ENCODE measurements around the gene OLFM1.
"Not testable (repeated sequence)": the region's sequence is repeated elsewhere in the genome, so short reads cannot be mapped to it uniquely, and the experiment has no call there.

Gene OLFM1

GRCh38 chr9:135060461-135061116 is 26.9 kb upstream of the OLFM1 start:
- no peak for DNase-seq

- no peak for DNase-seq
These were observed 26.0 kb upstream of the OLFM1 start for GRCh38 chr9:135061441-135061840.

DNA sequence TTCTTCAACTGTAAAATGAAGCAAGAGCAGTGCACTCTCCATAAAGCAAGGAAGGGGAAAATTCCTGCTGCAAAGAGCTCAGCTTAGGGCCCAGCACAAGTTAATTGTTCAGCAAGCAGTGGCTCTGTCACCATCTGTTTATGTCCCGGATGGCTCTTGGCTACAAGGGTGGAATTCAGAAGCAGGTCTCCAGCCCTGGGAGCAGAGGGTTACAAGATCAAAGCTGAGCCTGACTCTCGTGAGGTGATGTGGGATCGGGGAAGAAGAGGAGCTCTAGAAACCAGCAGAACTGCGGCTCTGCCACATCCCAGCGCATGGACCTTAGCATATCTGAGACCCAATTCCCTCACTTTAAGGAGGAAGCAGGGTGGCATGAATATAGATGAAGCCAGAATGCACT is 25.2 kb upstream of the OLFM1 start:
- DNase-seq = no peak

DNA sequence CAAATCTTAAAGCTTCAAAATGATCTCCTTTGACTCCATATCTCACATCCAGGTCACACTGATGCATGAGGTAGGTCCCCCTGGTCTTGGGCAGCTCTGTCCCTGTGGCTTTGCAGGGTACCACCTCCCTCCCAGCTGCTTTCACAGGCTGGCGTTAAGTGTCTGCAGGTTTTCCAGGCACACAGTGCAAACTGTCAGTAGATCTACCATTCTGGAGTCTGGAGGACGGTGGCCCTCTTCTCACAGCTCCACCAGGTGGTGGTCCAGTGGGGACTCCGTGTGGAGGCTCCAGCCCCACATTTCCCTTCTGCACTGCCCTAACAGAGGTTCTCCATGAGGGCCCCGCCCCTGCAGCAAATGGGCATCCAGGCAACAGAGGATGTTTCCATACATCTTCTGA is 24.0 kb upstream of the OLFM1 start:
- DNase-seq = not testable (repeated sequence)

DNA sequence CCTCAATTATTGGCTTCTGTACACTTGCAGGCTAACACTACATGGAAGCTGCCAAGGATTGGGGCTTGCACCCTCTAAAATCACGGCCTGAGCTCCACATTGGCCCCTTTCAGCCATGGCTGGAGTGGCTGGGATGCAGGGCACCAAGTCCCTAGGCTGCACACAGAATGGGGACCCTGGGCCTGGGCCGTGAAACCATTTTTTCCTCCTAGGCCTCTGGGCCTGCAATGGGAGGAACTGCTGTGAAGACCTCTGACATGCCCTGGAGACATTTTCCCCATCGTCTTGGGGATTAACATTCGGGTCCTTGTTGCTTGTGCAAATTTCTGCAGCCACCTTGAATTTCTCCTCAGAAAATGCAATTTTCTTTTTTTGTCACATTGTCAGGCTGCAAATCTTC is 23.6 kb upstream of the OLFM1 start:
- DNase-seq = not testable (repeated sequence)

DNA sequence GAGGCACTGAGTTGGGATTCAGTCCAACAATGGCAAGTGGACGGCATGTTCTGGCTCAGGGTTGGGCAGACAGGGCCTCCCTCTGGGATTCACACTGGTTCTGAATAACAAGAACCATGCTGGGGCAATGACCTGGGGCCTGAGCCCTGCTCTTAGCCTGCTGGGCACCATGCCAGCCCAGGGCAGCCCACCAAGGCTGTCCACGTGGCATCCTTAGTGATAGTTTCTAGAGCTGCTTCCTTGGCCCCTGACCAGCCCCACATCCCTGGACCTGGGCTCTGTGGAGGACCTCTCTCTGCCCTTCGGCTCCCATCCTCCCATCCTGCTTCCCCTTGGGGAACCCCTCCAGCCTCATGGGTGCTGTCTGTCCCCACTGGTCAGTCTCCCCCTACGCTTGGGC is 22.3 kb upstream of the OLFM1 start:
- no peak for DNase-seq

DNA sequence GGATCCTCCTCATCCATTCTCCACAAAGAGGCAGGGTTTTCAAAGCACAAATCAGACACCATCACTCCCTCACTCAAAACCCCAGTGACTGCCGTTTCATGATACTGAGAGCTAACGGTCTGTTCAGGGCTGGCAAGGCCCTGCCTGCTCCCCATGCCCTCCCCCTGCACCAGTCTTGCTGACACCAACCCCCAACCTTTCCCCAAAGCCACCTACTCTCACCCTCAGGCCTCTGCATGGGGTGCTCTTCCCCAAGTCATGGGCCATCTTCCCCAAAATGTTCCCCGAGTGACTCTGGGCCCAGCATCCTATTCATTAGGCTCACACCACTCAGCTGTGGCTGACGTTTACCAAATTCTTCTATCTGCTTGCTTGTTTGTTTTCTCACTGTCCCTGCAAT is 21.7 kb upstream of the OLFM1 start:
- DNase-seq = no peak

DNA sequence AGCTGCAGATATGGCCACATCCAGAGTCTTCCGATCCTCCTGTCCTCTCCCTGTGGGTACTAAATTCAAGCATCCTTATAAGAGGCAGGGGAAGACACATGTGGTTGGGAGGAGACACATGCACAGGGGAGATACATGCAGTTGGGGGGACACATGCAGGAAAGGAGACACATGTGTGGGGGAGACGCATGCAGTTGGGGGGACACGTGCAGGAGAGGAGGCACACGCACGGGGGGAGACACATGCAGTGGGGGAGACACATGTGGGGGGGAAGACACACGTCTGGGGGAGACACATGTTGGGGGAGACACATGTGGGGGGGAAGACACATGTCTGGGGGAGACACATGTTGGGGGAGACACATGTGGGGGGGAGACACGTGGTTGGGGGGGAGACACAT is 21.2 kb upstream of the OLFM1 start:
- no peak for DNase-seq

GRCh38 chr9:135067096-135067710 is 20.3 kb upstream of the OLFM1 start:
- DNase-seq = no peak

DNA sequence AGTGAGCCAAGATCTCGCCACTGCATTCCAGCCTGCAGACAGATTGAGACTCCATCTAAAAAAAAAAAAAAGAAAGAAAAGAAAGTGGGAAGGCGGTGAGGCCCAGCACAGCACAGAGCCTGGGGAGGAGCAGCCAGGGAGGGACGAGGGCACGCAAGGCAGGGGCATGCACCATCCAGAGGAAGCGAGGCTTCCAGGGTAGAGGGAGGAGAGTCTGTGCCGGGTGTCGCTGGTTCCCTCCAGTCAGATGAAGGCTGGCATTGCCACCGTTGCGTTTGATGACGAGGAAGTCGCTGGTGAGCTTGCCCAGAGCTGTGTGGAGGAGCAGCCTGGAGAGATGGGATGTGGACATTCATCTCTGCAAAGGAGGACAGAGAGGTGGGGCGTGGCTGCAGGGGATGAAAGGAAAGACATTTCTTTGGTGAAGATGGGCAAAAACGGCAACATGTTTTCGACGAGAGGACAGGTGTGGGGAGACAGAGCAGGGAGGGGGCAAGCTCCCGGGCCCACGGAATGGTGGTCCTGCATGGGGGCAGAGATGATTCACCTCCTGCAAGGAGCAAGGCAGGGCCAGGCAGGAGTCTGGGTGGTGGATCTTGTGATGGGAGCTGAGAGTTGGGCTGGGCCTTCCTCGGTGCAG is 18.6 kb upstream of the OLFM1 start:
- no peak for DNase-seq

DNA sequence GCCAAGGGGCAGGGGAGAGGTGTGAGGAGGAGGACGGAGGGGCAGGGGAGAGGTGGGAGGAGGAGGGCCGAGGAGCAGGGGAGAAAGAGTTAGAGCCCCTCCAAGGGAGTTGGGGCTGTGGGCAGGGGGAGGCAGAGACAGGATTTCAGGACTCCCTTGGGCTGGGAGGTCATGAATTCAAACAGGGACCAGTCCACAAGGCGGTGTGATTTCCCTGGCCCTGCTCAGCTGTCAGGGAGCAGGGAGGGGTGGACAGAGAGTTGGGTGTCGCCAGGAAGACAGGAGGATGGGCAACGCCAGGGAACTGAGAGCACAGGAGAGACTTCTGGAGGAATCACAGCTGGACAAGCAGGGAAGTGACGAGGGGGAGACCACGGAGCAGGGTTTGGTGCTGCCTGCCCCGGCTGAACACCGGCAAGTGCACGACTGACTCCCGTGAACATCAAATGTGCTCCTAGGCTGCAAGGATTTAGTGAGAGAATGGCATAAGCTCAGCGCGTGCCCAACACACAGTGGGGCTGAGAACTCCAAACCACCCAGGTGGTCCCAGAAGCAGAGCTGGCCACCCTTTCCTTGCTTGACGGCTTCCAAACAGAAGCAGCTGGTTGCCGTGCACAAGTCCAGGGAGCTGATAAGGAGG is 17.8 kb upstream of the OLFM1 start:
- DNase-seq = no peak

GRCh38 chr9:135070198-135070951 is 17.1 kb upstream of the OLFM1 start:
- DNase-seq = peak in 1 of 2 donors; percentile 22

- DNase-seq = no peak
These were observed 16.3 kb upstream of the OLFM1 start for GRCh38 chr9:135070964-135071735.

GRCh38 chr9:135073081-135073740 is 14.3 kb upstream of the OLFM1 start:
- DNase-seq = no peak

GRCh38 chr9:135073741-135074305 is 13.6 kb upstream of the OLFM1 start:
- DNase-seq = no peak

- no peak for DNase-seq
These were observed 12.9 kb upstream of the OLFM1 start for GRCh38 chr9:135074354-135075233.

DNA sequence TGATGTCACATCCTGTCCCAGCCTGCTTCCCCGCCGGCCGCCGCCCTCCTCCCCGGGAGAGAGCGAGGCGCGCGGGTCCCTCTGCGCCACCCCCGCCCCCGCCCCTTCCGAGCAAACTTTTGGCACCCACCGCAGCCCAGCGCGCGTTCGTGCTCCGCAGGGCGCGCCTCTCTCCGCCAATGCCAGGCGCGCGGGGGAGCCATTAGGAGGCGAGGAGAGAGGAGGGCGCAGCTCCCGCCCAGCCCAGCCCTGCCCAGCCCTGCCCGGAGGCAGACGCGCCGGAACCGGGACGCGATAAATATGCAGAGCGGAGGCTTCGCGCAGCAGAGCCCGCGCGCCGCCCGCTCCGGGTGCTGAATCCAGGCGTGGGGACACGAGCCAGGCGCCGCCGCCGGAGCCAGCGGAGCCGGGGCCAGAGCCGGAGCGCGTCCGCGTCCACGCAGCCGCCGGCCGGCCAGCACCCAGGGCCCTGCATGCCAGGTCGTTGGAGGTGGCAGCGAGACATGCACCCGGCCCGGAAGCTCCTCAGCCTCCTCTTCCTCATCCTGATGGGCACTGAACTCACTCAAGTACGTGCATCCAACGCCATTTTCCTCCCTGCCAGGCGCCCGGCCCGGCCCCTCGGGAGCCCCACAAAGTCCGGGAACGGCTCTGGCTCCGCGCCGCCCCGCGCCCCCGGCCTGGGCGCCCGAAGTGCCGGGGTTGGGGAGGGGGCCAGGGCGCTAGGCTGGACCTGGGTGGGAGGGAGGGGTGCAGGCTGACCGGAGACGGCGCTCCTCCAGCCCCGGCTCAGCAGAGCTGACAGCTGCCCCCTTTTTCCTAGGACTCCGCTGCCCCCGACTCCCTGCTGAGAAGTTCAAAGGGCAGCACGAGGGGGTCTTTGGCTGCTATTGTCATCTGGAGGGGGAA is 12.0 kb upstream of the OLFM1 start:
- DNase-seq = peak; percentile 31 to 61

DNA sequence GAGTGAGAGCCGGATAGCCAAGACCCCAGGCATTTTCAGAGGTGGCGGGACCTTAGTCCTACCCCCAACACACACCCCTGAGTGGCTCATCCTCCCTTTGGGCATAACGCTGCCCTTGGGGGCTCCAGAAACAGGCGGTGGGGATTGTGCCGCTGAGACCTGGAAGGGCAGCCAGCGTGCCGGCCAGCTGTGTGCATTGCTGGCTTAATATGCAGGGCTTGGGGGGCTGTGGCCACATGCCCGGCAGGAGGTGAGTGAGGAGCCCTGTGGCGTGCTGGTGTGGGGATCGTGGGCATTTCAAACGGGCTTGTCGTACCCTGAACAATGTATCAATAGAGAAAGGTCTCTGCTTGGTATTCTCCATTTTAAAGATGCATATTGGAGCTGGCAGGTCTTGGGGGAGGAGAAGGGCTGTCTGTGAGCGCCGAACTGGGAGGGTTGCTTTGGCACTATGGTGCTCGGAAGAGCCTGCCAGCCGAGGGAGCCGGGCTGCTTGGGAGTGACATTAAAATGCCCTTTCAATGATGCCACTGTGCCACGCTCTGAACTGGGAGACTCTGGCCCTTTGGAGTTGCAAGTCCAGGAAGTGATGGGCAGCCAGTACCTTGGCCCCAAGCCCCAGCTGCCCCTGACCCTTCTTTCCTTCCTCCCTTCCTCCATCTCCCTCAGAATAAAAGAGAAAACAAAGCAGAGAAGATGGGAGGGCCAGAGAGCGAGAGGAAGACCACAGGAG is 11.2 kb upstream of the OLFM1 start:
- no peak for DNase-seq
